Smooth muscle cell (in vitro differentiated cells): ENCODE measurements around the gene DHX36. TPM values are rescaled to one million over a fixed set of nuclear protein-coding genes. Genes with fewer than 3 reads are reported as not detected.

Source experiments
- DNase-seq: peaks from one replicate; lab custom pipeline; 2025; ENCODE audit not compliant: unreplicated experiment; lab: John Stamatoyannopoulos, UW
- H2AFZ ChIP-seq: fragments of 200-600 bp; sonication (generic); 2 replicates; pipeline ENCODE4 v1.6.0; 2016; ENCODE audit warnings: antibody characterized with exemption, low read depth, mild to moderate bottlenecking
- H3F3A ChIP-seq: fragments of 200-600 bp; sonication (generic); 2 replicates; pipeline ENCODE4 v1.6.0; 2017; ENCODE audit warnings: antibody characterized with exemption, low read depth
- H3K27ac ChIP-seq: fragments of 200-600 bp; sonication (generic); 2 replicates; pipeline ENCODE4 v1.5.1; 2016; ENCODE audit warnings: low read depth, mild to moderate bottlenecking
- H3K27me3 ChIP-seq: fragments of 200-600 bp; sonication (generic); 2 replicates; pipeline ENCODE4 v1.6.1; 2016; ENCODE audit warnings: low read depth, mild to moderate bottlenecking
- H3K36me3 ChIP-seq: fragments of 200-600 bp; sonication (generic); 2 replicates; pipeline ENCODE4 v1.5.1; 2016; ENCODE audit warnings: low read depth
- H3K4me1 ChIP-seq: fragments of 200-600 bp; sonication (generic); 2 replicates; pipeline ENCODE4 v1.5.1; 2016; ENCODE audit warnings: low read depth
- H3K4me2 ChIP-seq: fragments of 200-600 bp; sonication (generic); 2 replicates; pipeline ENCODE4 v1.6.0; 2016; ENCODE audit warnings: mild to moderate bottlenecking
- H3K4me3 ChIP-seq: fragments of 200-600 bp; sonication (generic); 2 replicates; pipeline ENCODE4 v1.5.1; 2016; ENCODE audit warnings: mild to moderate bottlenecking
- H3K79me2 ChIP-seq: fragments of 200-600 bp; sonication (generic); 2 replicates; pipeline ENCODE4 v1.6.0; 2016; ENCODE audit warnings: low read depth, mild to moderate bottlenecking
- H3K9ac ChIP-seq: fragments of 200-600 bp; sonication (generic); 2 replicates; pipeline ENCODE4 v1.6.0; 2016; ENCODE audit warnings: low read depth
- H3K9me3 ChIP-seq: fragments of 200-600 bp; sonication (generic); replicated peaks from 2 replicates; pipeline ENCODE4 v1.5.1; 2016; ENCODE audit warnings: low read depth
- H4K20me1 ChIP-seq: fragments of 200-600 bp; sonication (generic); 2 replicates; pipeline ENCODE4 v1.6.0; 2016; ENCODE audit warnings: low read depth
- CTCF ChIP-seq: fragments of 200-600 bp; sonication (generic); IDR thresholded peaks from 2 replicates; pipeline ENCODE4 v1.5.1; 2017; ENCODE audit warnings: borderline replicate concordance, mild to moderate bottlenecking, antibody characterized with exemption; ENCODE audit not compliant: insufficient read depth, poor library complexity, severe bottlenecking
- WGBS: methylation state at CpG from one replicate; pipeline ENCODE4 v1.1.7; 2016; ENCODE audit warnings: low lambda C conversion rate; 5-methylcytosine and 5-hydroxymethylcytosine counted together
- polyA plus RNA-seq: library from polyadenylated mRNA; unstranded; fragments of >200 nt; fragmentation: Nextera tagmentation; extraction: Ambion mirVana; gene quantifications from 2 replicates; pipeline ENCODE4 v1.2.1, GENCODE V29; 2016
- total RNA-seq: library from RNA; depleted of rRNA; stranded (reverse); fragments of >200 nt; gene quantifications from 2 replicates; pipeline ENCODE4 v1.2.3, GENCODE V29; 2014

The DHX36 gene
- total and polyA plus RNA-seq, 2 experiments from 2014 or later: 18.2 to 42.6 TPM

- 41% methylated on average over 4 of the region's 4 CpGs for WGBS
- no peaks in the 10 kb centered on the region for H3K79me2 ChIP-seq
- H4K20me1 ChIP-seq: no peaks in the 10 kb centered on the region
- H3K9me3 ChIP-seq: no peaks in the 10 kb centered on the region
- no peak for DNase-seq
- H3K27me3 ChIP-seq: no peaks in the 10 kb centered on the region
- H3F3A ChIP-seq: peaks cover 4% of the 10 kb centered on the region
- no peak overlapping the region for H3K27ac ChIP-seq
- H3K4me2 ChIP-seq: no peak overlapping the region
- no peak overlapping the region for H2AFZ ChIP-seq
- H3K36me3 ChIP-seq: no peaks in the 10 kb centered on the region
- H3K9ac ChIP-seq: no peak overlapping the region
- no peak overlapping the region for H3K4me3 ChIP-seq
- no peaks in the 10 kb centered on the region for H3K4me1 ChIP-seq
- TF ChIP-seq CTCF: no peak
Measured at GRCh38 chr3:154242766-154243165, 81.5 kb downstream of the DHX36 start.

- DNase-seq: no peak
- no peak overlapping the region for H3K27ac ChIP-seq
- WGBS: 76% methylated on average over 5 of the region's 5 CpGs
Measured at GRCh38 chr3:154241496-154241895, 82.8 kb downstream of the DHX36 start.

GRCh38 chr3:154240235-154240634 is 84.1 kb downstream of the DHX36 start:
- DNase-seq: no peak
- TF ChIP-seq CTCF: no peak

More at GRCh38 chr3:154241496-154241895, 82.8 kb downstream of the DHX36 start:
- H3K9me3 ChIP-seq: no peaks in the 10 kb centered on the region
- H3K4me2 ChIP-seq: no peak overlapping the region
- peaks cover 4% of the 10 kb centered on the region for H3F3A ChIP-seq
- H3K4me3 ChIP-seq: no peak overlapping the region
- H3K79me2 ChIP-seq: no peaks in the 10 kb centered on the region
- no peaks in the 10 kb centered on the region for H3K36me3 ChIP-seq
- H4K20me1 ChIP-seq: no peaks in the 10 kb centered on the region
- H2AFZ ChIP-seq: no peak overlapping the region
- TF ChIP-seq CTCF: no peak
- H3K4me1 ChIP-seq: no peaks in the 10 kb centered on the region
- H3K27me3 ChIP-seq: no peaks in the 10 kb centered on the region
- no peak overlapping the region for H3K9ac ChIP-seq

GRCh38 chr3:154236331-154236730 is 88.0 kb downstream of the DHX36 start:
- no peaks in the 10 kb centered on the region for H3K4me1 ChIP-seq
- no peak overlapping the region for H3K4me2 ChIP-seq
- H3F3A ChIP-seq: no peaks in the 10 kb centered on the region
- H4K20me1 ChIP-seq: no peaks in the 10 kb centered on the region
- no peaks in the 10 kb centered on the region for H3K27me3 ChIP-seq
- H3K4me3 ChIP-seq: no peak overlapping the region
- H2AFZ ChIP-seq: no peak overlapping the region
- WGBS: 89% methylated on average over 3 of the region's 3 CpGs
- no peaks in the 10 kb centered on the region for H3K9me3 ChIP-seq
- no peaks in the 10 kb centered on the region for H3K79me2 ChIP-seq
- H3K27ac ChIP-seq: no peak overlapping the region
- no peak for DNase-seq
- H3K9ac ChIP-seq: no peak overlapping the region
- H3K36me3 ChIP-seq: no peaks in the 10 kb centered on the region
- TF ChIP-seq CTCF: no peak

More at GRCh38 chr3:154240235-154240634, 84.1 kb downstream of the DHX36 start:
- Histone ChIP-seq H3K27me3 (no peaks in the 10 kb centered on the region), H3K4me1 (no peaks in the 10 kb centered on the region), H4K20me1 (no peaks in the 10 kb centered on the region), H3K36me3 (no peaks in the 10 kb centered on the region), H3K9ac (no peak overlapping the region), H2AFZ (no peak overlapping the region), H3K27ac (no peak overlapping the region), H3F3A (peaks cover 4% of the 10 kb centered on the region), H3K4me3 (no peak overlapping the region), H3K79me2 (no peaks in the 10 kb centered on the region), H3K9me3 (no peaks in the 10 kb centered on the region), H3K4me2 (no peak overlapping the region)
- 80% methylated on average over 6 of the region's 6 CpGs for WGBS
